GM19452 (cell line): ENCODE measurements around the gene GAPDHS.

ENCODE experiments used
- ATAC-seq: cut with Tn5 transposase; IDR thresholded peaks from one replicate; pipeline ENCODE4 v1.9.1; 2021; ENCODE audit not compliant: unreplicated experiment

The GAPDHS gene

GRCh38 chr19:35534803-35535480 is 1.7 kb downstream of the GAPDHS start:
- ATAC-seq, result no peak

DNA sequence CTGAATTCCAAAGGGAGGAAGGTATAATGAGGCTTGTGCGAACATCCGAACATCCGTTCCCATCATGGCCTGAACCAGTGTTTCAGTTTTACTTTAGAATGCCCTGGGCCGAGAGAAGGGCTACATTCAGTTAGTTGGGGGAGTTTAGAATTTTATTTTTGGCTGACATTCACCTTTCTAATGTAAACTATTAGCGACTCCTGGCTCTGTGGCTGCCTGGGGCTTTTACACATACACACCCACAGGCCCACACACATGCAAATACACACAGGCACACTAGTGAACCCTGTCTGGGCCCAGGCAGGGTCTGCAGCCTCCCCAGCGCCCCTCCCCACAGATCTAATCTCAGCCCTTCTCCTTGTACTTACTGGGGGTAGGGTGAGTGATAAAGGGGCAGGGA is 6.1 kb downstream of the GAPDHS start:
- ATAC-seq, result no peak

DNA sequence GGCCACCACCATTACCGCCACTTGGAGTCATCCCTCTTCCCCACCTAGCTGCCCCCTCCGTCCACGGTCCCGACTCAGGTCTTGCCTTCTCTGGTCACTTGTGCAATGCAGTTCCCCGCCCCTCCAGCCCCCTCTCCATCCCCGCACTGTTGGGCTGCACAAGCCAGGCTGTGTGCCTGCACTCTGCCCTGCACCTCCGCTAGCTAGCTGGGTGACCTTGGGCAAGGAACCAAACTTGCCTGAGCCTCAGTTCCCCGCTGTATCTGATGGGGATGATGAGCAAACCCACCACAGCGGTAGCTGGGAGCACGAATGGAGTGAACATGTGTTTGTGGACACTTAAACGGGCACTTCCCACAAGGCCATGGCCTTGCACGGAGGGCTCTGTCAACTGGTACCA is 6.6 kb downstream of the GAPDHS start:
- no peak for ATAC-seq

DNA sequence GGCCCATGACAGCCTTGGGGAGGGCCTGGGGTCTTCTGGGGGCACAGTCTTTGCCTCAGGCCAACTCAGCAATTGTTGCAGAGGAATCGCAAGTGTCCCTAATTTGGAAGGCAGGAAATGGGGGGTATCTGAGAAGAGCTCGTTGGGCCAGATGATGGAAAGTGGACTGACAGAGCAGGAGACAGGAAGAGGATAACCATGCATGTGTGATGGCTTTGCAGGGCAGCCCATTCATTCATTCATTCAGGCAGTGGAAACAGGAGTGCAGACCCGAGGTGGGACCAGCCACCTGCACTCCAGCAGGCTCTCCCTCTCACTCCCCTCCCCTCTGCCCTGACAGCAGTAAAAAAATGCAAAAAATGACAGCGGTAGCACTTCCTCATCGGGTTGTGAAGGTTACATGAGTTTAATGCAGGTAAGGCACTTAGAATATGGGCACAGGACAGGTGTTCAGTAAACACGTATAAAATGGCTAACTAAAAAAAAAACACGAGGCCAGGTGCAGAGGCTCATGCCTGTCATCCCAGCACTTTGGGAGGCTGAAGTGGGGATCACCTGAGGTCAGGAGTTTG is 7.2 kb downstream of the GAPDHS start:
- ATAC-seq, result no peak

- ATAC-seq, result no peak
Measured at GRCh38 chr19:35542209-35542608, 9.0 kb downstream of the GAPDHS start.

DNA sequence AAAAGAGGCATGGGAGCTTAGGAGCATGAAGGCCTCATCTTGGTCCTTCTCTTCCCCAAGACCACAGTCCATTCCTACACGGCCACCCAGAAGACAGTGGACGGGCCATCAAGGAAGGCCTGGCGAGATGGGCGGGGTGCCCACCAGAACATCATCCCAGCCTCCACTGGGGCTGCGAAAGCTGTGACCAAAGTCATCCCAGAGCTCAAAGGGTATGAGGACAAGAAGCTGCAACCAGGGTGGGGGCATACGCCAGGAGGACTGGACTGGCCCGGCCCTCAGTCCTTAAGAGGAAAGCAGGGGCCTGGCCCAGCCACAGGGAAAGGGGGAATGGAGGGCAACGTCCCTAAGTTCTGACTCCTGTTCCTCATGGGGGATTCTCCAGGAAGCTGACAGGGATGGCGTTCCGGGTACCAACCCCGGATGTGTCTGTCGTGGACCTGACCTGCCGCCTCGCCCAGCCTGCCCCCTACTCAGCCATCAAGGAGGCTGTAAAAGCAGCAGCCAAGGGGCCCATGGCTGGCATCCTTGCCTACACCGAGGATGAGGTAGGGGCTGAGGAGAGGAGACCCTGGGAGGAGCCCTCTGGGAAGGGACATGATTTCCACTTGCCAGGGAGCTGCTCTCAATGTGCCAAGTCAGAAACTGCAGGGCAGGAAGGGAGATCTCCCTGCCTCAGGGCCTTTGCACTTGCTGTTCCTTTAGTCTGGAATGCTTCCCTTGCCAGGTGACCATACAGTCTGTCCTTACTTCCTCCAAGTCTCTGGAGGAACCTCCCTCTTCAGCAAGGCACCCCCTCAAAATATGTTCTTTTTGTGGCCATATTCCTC is 10.2 kb downstream of the GAPDHS start:
- no peak for ATAC-seq

DNA sequence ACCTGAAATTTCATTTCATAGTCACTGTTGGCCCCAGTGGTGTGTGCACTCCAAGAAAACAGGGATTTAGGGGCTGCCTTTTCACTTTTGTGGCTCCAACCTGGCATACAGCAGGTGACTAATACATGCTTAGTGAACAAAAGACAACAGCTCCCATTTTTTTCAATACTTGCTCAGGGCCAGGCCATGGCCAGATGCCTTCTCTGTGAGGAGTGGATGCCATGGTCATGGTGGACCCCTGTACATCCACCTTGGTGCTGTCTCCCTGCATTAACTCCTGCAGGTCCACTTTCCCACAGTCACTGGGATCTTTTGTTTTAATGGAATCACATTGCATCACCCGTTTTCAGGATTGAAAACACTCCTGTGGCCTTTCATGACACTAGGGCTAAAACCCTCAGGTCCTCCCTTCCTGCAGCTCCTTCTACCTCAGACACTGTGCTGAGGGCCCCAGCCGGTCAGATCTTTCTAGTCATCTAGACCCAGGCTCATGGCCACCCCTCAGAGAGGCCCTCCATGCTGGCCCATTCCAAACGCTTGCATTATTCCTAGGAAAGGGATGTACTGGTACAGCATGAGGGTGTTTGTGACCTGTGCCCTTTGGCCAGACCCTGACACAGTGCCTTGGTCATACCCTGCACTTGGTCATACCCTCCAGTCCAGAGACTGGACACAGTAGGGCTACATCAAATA is 11.0 kb downstream of the GAPDHS start:
- no peak for ATAC-seq

DNA sequence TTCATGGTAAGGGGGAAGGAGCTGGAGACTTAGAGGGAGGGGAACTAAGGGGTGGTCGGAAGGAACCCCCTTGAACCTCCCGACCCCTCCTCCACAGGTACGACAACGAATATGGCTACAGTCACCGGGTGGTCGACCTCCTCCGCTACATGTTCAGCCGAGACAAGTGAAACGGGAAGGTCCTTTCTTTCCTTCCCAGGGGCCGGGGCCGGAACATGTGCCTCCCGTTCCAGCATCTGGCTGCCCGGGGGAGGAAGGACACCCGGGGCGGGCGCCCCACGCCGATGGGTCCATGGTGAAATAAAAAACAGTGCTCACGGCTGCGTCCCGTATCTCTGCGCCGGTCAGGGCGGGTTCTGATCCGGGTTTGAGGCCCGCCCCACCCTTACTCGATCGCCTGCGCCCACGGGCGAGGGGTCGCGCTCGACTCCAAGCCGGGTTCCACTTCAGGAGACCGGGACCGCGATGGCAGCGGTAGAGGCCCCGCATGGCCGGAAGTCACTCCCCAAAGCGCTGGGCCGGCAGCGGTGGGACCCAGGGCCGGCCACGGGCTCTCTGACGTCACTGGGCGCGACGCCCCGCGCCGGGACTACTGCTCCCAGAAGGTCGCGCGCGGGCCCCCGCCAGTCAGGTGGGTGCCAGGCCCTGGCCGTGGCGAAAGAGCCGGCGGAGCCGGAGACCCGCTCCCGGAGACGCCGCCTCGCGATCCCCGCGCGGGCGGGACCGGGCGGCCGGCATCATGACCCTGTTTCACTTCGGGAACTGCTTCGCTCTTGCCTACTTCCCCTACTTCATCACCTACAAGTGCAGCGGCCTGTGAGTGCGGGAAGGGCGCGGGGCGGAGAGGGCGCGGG is 12.0 kb downstream of the GAPDHS start, which contains the start of gene TMEM147:
TSS of gene TMEM147 (plus strand) at position 626 of the 854 bp plus-strand sequence. CDS start at position 740, 114 bp downstream.
- peak; percentile 85 for ATAC-seq

GRCh38 chr19:35545855-35546381 is 12.7 kb downstream of the GAPDHS start:
- peak; percentile 42 for ATAC-seq

DNA sequence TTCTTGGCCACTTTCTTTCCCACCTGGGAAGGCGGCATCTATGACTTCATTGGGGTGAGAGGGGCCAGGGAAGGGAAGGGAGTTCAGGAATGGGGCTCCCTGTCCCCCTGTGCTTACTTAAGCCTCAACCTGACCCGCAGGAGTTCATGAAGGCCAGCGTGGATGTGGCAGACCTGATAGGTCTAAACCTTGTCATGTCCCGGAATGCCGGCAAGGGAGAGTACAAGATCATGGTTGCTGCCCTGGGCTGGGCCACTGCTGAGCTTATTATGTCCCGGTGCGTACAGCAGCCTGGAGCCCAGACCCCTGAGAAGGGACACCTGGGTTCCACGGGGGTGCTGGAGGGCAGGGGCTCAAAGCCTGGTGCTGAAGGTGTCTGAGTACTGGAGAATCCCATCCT is 13.3 kb downstream of the GAPDHS start:
- ATAC-seq, result no peak

GRCh38 chr19:35549174-35549788 is 16.0 kb downstream of the GAPDHS start:
- no peak for ATAC-seq

DNA sequence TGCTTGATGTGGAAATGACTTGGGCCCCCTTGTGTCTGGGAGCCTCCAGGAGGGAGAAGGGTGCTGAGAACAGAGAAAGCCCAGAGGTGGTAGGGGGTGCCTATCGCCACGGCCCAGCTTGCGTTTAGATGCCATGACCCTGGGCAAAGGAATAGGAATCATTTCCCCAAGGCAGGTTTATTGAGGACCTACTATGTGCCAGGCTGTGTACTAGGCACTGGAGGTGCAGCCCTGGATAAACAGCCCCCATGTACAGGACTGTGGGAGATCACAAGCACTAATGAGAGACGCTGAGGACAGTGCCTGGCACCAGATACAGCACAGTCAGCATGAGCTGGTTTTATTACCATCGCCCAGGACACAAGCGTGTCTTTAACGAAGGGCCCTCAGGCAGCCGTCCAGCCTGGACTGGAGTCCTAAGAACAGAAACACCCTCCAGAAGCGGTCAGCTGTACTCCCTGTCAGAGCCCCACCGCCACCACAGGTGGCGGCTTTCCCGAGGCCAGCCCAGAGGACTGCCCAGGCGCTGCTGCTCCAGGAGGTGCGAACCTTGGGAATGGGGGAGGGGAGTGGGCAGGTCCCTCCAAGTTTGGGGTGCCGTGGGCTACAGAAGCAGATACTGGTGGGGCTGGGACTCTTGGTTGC is 16.7 kb downstream of the GAPDHS start:
- ATAC-seq, result no peak

- ATAC-seq, result no peak
Measured at GRCh38 chr19:35551091-35551810, 18.0 kb downstream of the GAPDHS start.

- no peak for ATAC-seq
Measured at GRCh38 chr19:35552534-35553384, 19.5 kb downstream of the GAPDHS start.

GRCh38 chr19:35553385-35554000 is 20.2 kb downstream of the GAPDHS start:
- no peak for ATAC-seq

DNA sequence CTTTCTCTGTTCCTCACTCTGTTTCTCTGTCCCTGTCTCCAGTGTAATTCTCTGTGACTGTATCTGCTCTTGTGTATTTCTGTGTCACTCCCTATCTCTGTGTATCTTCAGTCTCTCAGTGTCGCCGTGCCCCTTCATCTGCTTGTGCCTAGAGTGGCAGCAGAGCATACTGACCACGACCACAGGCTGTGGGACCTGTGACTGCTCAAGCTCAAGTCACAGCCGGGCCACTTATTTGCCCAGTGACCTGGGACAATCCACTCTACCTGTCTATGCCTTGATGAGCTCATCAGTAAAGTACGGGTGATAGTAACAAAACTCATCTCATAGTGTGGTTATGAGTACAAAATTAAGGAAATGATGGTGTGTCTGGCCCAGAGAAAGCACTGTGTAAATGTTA is 20.8 kb downstream of the GAPDHS start:
- no peak for ATAC-seq

- no peak for ATAC-seq
Measured at GRCh38 chr19:35555301-35556005, 22.2 kb downstream of the GAPDHS start.
